Mesenchymal stem cell (in vitro differentiated cells and primary cell): ENCODE results near the gene KCTD1.
A peak's percentile ranks its signal among the peaks of the same experiment; 100 is the strongest.

Experiments
- DNase-seq: peaks from one replicate; pipeline ENCODE4 v3.0.0-alpha.2; 2013
- H2AFZ ChIP-seq: one replicate; pipeline ENCODE4 v1.6.1; 2013; ENCODE audit warnings: low read depth, mild to moderate bottlenecking, control low read depth, inconsistent platforms, low read length, moderate library complexity
- H2AK5ac ChIP-seq: 2 replicates; pipeline ENCODE4 v1.6.1; 2013; ENCODE audit warnings: low read length, moderate library complexity, mild to moderate bottlenecking, inconsistent platforms; ENCODE audit not compliant: severe bottlenecking
- H2BK120ac ChIP-seq: one replicate; pipeline ENCODE4 v1.6.1; 2013; ENCODE audit warnings: low read depth, mild to moderate bottlenecking, inconsistent platforms, low read length, moderate library complexity
- H2BK12ac ChIP-seq, 2 experiments: one replicate each; pipeline ENCODE4 v1.6.1; 2013; ENCODE audit warnings: inconsistent platforms in 2 of 2, low read length in 2 of 2, mild to moderate bottlenecking in 2 of 2, moderate library complexity in 2 of 2, control low read depth in 1 of 2
- H2BK15ac ChIP-seq: one replicate; pipeline ENCODE4 v1.6.1; 2013; ENCODE audit warnings: mild to moderate bottlenecking, low read depth, inconsistent platforms; ENCODE audit not compliant: poor library complexity, severe bottlenecking
- H2BK5ac ChIP-seq: 2 replicates; pipeline ENCODE4 v1.6.1; 2013; ENCODE audit warnings: low read depth, mild to moderate bottlenecking, low read length, control low read depth, inconsistent platforms; ENCODE audit not compliant: poor library complexity, severe bottlenecking
- H3K14ac ChIP-seq, 2 experiments: one replicate each; pipeline ENCODE4 v1.6.1; 2013; ENCODE audit warnings: inconsistent platforms in 2 of 2, low read length in 2 of 2, control low read depth in 1 of 2, mild to moderate bottlenecking in 1 of 2, moderate library complexity in 1 of 2
- H3K18ac ChIP-seq, 2 experiments: one replicate each; pipeline ENCODE4 v1.6.1; 2013; ENCODE audit warnings: inconsistent platforms in 2 of 2, low read length in 2 of 2, control low read depth in 1 of 2, low read depth in 1 of 2, mild to moderate bottlenecking in 1 of 2
- H3K23ac ChIP-seq, 2 experiments: one replicate each; pipeline ENCODE4 v1.6.1; 2013; ENCODE audit warnings: inconsistent platforms in 2 of 2, low read length in 2 of 2, mild to moderate bottlenecking in 2 of 2, moderate library complexity in 2 of 2, control low read depth in 1 of 2
- H3K27ac ChIP-seq: 2 replicates; pipeline ENCODE4 v1.5.1; 2013; ENCODE audit warnings: mild to moderate bottlenecking, moderate library complexity, low read length, control low read depth, inconsistent platforms; ENCODE audit not compliant: poor library complexity, severe bottlenecking
- H3K27me3 ChIP-seq, 2 experiments: 2 replicates each; pipeline versions ENCODE4 v1.6.1 to v1.7.0; 2013; ENCODE audit warnings: low read length in 2 of 2, mild to moderate bottlenecking in 2 of 2, moderate library complexity in 2 of 2, control low read depth in 1 of 2, inconsistent platforms in 1 of 2; ENCODE audit not compliant: control insufficient read depth in 1 of 2, insufficient read depth in 1 of 2
- H3K36me3 ChIP-seq, 2 experiments: 2 replicates each; pipeline versions ENCODE4 v1.6.1 to v1.7.0; 2013; ENCODE audit warnings: low read length in 2 of 2, control low read depth in 1 of 2, inconsistent platforms in 1 of 2, low read depth in 1 of 2, mild to moderate bottlenecking in 1 of 2; ENCODE audit not compliant: insufficient read depth in 2 of 2, control insufficient read depth in 1 of 2
- H3K4ac ChIP-seq, 2 experiments: one replicate each; pipeline ENCODE4 v1.6.1; 2013; ENCODE audit warnings: inconsistent platforms in 2 of 2, low read length in 2 of 2, mild to moderate bottlenecking in 2 of 2, moderate library complexity in 2 of 2, control low read depth in 1 of 2, low read depth in 1 of 2
- H3K4me1 ChIP-seq: 2 replicates; pipeline ENCODE4 v1.6.1; 2013; ENCODE audit warnings: low read depth, low read length, control low read depth; ENCODE audit not compliant: control insufficient read depth, insufficient read depth
- H3K4me2 ChIP-seq: 2 replicates; pipeline ENCODE4 v1.6.1; 2013; ENCODE audit warnings: low read length, mild to moderate bottlenecking, inconsistent platforms; ENCODE audit not compliant: poor library complexity, severe bottlenecking
- H3K4me3 ChIP-seq, 2 experiments: 2 replicates each; pipeline versions ENCODE4 v1.5.1 to v1.7.0; 2013; ENCODE audit warnings: low read length in 2 of 2, mild to moderate bottlenecking in 2 of 2, control low read depth in 1 of 2, low read depth in 1 of 2; ENCODE audit not compliant: insufficient read depth in 1 of 2
- H3K79me1 ChIP-seq: replicated peaks from 2 replicates; pipeline ENCODE4 v1.6.1; 2013; ENCODE audit warnings: mild to moderate bottlenecking, control low read depth, low read length, inconsistent platforms; ENCODE audit not compliant: poor library complexity, severe bottlenecking
- H3K9ac ChIP-seq: 2 replicates; pipeline ENCODE4 v1.7.0; 2013; ENCODE audit warnings: mild to moderate bottlenecking, low read length, moderate library complexity
- H3K9me3 ChIP-seq: 2 replicates; pipeline ENCODE4 v1.7.0; 2013; ENCODE audit warnings: mild to moderate bottlenecking, low read length; ENCODE audit not compliant: control insufficient read depth
- H4K8ac ChIP-seq: one replicate; pipeline ENCODE4 v1.6.1; 2013; ENCODE audit warnings: inconsistent platforms, mild to moderate bottlenecking, low read length, moderate library complexity
- H4K91ac ChIP-seq: one replicate; pipeline ENCODE4 v1.6.1; 2013; ENCODE audit warnings: mild to moderate bottlenecking, low read length, inconsistent platforms
- WGBS: methylation state at CpG from one replicate; pipeline ENCODE4 v1.1.7; 2013; ENCODE audit warnings: mixed read lengths; 5-methylcytosine and 5-hydroxymethylcytosine counted together

KCTD1 gene

GRCh38 chr18:26519114-26519513, 29.2 kb downstream of the KCTD1 start:
- Histone ChIP-seq H3K9ac (no peak overlapping the region), H2AFZ (no peak overlapping the region), H2BK15ac (no peak overlapping the region), H3K4me3 (no peak overlapping the region), H3K18ac (no peak overlapping the region), H3K23ac (no peak overlapping the region), H3K4me1 (peaks cover 2% of the 10 kb centered on the region), H3K9me3 (no peaks in the 10 kb centered on the region), H3K27ac (no peak overlapping the region), H3K27me3 (no peaks in the 10 kb centered on the region), H2BK5ac (no peak overlapping the region), H3K79me1 (peaks cover 39% of the 10 kb centered on the region), H2BK120ac (no peak overlapping the region), H3K14ac (no peak overlapping the region), H3K36me3 (no peaks in the 10 kb centered on the region), H2BK12ac (no peak overlapping the region), H3K4me2 (no peak overlapping the region), H2AK5ac (no peak overlapping the region), H4K91ac (no peak overlapping the region), H4K8ac (no peak overlapping the region), H3K4ac (no peak overlapping the region)
- no peak for DNase-seq
- WGBS = 100% methylated on average over 2 of the region's 4 CpGs

GRCh38 chr18:26516964-26517363, 31.4 kb downstream of the KCTD1 start:
- H3K79me1 ChIP-seq = peaks cover 28% of the 10 kb centered on the region
- DNase-seq = no peak

GRCh38 chr18:26515643-26516487, 32.5 kb downstream of the KCTD1 start:
- no peak overlapping the region for H2BK5ac ChIP-seq
- no peak overlapping the region for H4K91ac ChIP-seq
- H2AFZ ChIP-seq = no peak overlapping the region
- H3K79me1 ChIP-seq = peaks cover 27% of the 10 kb centered on the region
- no peaks in the 10 kb centered on the region for H3K36me3 ChIP-seq
- H3K9ac ChIP-seq = no peak overlapping the region
- H3K4me2 ChIP-seq = no peak overlapping the region
- no peak overlapping the region for H2BK12ac ChIP-seq
- no peaks in the 10 kb centered on the region for H3K9me3 ChIP-seq
- H3K27me3 ChIP-seq = no peaks in the 10 kb centered on the region
- H3K4ac ChIP-seq = no peak overlapping the region
- H3K23ac ChIP-seq = no peak overlapping the region
- H2BK15ac ChIP-seq = no peak overlapping the region
- DNase-seq = no peak
- H3K4me3 ChIP-seq = no peak overlapping the region
- no peak overlapping the region for H2BK120ac ChIP-seq
- H3K18ac ChIP-seq = no peak overlapping the region
- peaks cover 8% of the 10 kb centered on the region for H3K4me1 ChIP-seq
- H2AK5ac ChIP-seq = no peak overlapping the region
- no peak overlapping the region for H4K8ac ChIP-seq
- 92% methylated on average over 9 of the region's 9 CpGs for WGBS
- no peak overlapping the region for H3K14ac ChIP-seq
- H3K27ac ChIP-seq = no peak overlapping the region

More at GRCh38 chr18:26516964-26517363, 31.4 kb downstream of the KCTD1 start:
- no peak overlapping the region for H3K4ac ChIP-seq
- H3K18ac ChIP-seq = no peak overlapping the region
- no peak overlapping the region for H3K14ac ChIP-seq
- no peaks in the 10 kb centered on the region for H3K36me3 ChIP-seq
- no peak overlapping the region for H2AFZ ChIP-seq
- H2BK5ac ChIP-seq = no peak overlapping the region
- no peak overlapping the region for H4K8ac ChIP-seq
- no peak overlapping the region for H2BK15ac ChIP-seq
- no peak overlapping the region for H2AK5ac ChIP-seq
- H3K9ac ChIP-seq = no peak overlapping the region
- no peak overlapping the region for H3K23ac ChIP-seq
- H3K9me3 ChIP-seq = no peaks in the 10 kb centered on the region
- no peak overlapping the region for H3K4me2 ChIP-seq
- H2BK12ac ChIP-seq = no peak overlapping the region
- peaks cover 3% of the 10 kb centered on the region for H3K4me1 ChIP-seq
- no peaks in the 10 kb centered on the region for H3K27me3 ChIP-seq
- H3K4me3 ChIP-seq = no peak overlapping the region
- H3K27ac ChIP-seq = no peak overlapping the region
- no peak overlapping the region for H2BK120ac ChIP-seq
- no peak overlapping the region for H4K91ac ChIP-seq
- 93% methylated on average over 2 of the region's 2 CpGs for WGBS

- Histone ChIP-seq H2BK120ac (no peak overlapping the region), H3K27ac (peak overlapping the region; percentile 31)
Observed at GRCh38 chr18:26511339-26512071, 36.8 kb downstream of the KCTD1 start.

More at GRCh38 chr18:26511339-26512071, 36.8 kb downstream of the KCTD1 start:
- no peak overlapping the region for H2BK5ac ChIP-seq
- H3K9me3 ChIP-seq = no peaks in the 10 kb centered on the region
- H4K8ac ChIP-seq = no peak overlapping the region
- H3K23ac ChIP-seq = no peak overlapping the region
- DNase-seq = no peak
- no peak overlapping the region for H3K4ac ChIP-seq
- H3K9ac ChIP-seq = no peak overlapping the region
- H3K4me3 ChIP-seq = no peak overlapping the region
- H3K4me2 ChIP-seq = no peak overlapping the region
- peaks cover 8% of the 10 kb centered on the region for H3K4me1 ChIP-seq
- H2AK5ac ChIP-seq = peak overlapping the region; percentile 69
- no peaks in the 10 kb centered on the region for H3K27me3 ChIP-seq
- no peak overlapping the region for H3K18ac ChIP-seq
- H2AFZ ChIP-seq = no peak overlapping the region
- peaks cover 20% of the 10 kb centered on the region for H3K79me1 ChIP-seq
- 90% methylated on average over 7 of the region's 10 CpGs for WGBS
- no peak overlapping the region for H2BK12ac ChIP-seq
- no peak overlapping the region for H4K91ac ChIP-seq
- H3K36me3 ChIP-seq = no peaks in the 10 kb centered on the region
- no peak overlapping the region for H2BK15ac ChIP-seq
- H3K14ac ChIP-seq = peak overlapping the region in 1 of 2 experiments; percentile 32
